Putamen (tissue), 1 donor: Measurements from ENCODE around the gene ARHGAP1.
"Not testable (repeated sequence)": the region's sequence is repeated elsewhere in the genome, so short reads cannot be mapped to it uniquely, and the experiment has no call there.

Experiments
- DNase-seq: peaks from one replicate; pipeline ENCODE4 v3.0.0-alpha.2; 2016; ENCODE audit warnings: low spot score

ARHGAP1 gene

GRCh38 chr11:46723359-46723680 lies 22.9 kb upstream of the ARHGAP1 start:
- DNase-seq = no peak

DNA sequence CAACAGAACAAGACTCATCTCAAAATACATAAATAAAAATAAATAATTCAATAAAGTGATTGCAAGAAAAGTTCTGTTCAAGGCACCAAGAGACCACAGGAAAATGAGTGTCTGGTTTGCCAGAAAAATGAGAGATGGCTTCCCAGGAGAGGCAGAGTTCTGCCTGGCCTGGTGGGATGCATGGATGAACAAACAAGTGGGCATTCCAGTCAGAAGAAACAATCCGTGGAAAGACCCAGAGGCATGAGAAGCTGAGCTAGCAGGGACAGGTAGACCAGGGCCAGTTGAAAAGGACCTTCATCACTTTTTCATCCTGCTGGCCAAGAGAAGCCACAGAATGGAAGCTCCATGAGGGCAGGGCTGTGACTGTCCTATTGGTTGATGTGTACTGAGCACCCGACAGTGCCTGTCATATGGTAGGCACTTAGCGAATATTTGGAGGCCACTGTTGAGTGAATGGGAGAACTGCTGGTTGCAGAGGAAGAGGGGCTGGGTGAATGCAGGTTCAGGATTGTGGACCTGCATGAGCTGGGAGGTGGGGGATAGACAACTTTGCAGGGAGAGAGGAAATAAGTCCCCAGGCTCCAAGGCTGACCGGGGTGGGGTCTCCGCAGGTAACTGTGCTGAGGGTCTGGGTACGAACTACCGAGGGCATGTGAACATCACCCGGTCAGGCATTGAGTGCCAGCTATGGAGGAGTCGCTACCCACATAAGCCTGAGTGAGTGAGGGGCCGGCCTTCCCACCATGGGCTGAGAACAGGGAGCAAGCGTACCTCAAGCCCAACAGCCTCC lies 22.3 kb upstream of the ARHGAP1 start:
- DNase-seq = no peak

GRCh38 chr11:46721286-46721685 lies 20.9 kb upstream of the ARHGAP1 start:
- DNase-seq = no peak

GRCh38 chr11:46719543-46720218 lies 19.3 kb upstream of the ARHGAP1 start:
- DNase-seq = no peak

- DNase-seq = no peak
Measured at GRCh38 chr11:46719048-46719542, 18.7 kb upstream of the ARHGAP1 start, which contains the start of gene F2. Gene F2, plus strand, starts transcription at chr11:46719213. Its CDS starts 23 bp downstream, at chr11:46719236.

DNA sequence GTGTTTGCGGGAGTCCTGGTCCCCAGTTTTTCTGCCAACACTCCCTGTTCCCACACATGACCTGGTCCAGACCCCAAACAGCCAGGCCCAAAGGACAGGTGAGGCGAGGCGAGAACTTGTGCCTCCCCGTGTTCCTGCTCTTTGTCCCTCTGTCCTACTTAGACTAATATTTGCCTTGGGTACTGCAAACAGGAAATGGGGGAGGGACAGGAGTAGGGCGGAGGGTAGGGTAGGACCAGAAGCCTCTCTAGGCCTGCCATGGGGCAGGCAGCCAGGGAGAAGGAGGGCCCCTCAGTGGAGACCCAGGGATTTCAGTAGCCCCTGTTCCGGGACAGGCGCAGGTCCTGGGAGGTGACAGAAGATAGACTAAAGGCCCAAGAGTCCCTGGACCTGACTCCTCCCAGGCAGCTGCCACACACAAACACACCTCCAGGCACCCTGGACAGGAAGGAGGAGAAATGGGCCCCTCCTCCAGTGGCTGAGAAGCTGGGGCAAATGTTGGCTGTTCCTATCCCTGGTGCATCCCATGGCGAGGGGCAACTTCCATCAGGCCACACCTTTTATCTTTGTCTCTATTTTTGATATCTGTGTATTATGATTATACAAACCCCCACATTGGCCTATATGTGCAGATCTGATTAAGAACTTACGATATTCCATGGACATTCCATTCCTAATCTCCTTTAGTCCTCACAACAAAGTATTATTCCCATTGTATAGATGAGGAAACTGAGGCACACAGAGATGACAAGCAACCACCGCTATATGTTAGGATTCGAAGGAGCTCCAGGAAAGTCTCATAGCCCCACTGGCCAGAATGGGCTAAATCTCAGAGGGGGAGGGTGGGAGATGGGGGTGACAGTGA lies 18.0 kb upstream of the ARHGAP1 start:
- no peak for DNase-seq

DNA sequence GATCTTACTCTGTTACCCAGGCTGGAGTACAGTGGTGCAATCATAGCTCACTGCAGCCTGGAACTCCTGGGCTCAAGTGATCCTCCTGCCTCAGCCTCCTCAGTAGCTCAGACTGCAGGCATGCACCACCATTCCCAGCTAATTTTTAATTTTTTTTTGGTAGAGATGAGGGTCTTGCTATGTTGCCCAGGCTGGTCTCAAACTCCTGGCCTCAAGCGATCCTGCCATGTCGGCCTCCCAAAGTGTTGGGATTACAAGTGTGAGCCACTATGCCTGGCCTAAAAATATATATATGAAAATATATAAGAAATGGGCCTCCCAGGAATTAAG lies 17.4 kb upstream of the ARHGAP1 start:
- not testable (repeated sequence) for DNase-seq

- no peak for DNase-seq
Measured at GRCh38 chr11:46712874-46713576, 12.6 kb upstream of the ARHGAP1 start.

GRCh38 chr11:46711303-46711702 lies 10.9 kb upstream of the ARHGAP1 start:
- DNase-seq = no peak

DNA sequence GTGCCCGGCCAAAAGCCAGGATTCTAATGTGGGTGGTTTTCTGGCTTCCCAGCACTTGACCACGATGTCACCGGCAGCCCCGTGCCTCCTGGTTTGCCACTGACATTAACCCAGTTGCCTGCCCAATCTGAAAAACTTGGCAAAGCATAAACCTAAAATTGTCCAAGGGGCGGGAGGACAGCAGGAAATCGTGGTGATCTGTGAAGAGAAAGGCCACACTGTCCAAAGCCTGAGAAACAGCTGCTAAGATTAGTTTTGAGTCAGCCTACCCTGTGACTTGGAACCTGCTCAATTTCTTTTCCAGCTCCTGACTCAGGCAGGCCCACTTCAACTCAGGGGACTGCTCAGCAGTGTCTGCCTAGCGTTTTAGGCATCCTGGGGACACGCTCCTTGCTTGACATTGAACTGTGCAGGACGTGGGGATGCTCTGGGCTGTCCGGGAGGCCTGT lies 10.4 kb upstream of the ARHGAP1 start:
- no peak for DNase-seq

DNA sequence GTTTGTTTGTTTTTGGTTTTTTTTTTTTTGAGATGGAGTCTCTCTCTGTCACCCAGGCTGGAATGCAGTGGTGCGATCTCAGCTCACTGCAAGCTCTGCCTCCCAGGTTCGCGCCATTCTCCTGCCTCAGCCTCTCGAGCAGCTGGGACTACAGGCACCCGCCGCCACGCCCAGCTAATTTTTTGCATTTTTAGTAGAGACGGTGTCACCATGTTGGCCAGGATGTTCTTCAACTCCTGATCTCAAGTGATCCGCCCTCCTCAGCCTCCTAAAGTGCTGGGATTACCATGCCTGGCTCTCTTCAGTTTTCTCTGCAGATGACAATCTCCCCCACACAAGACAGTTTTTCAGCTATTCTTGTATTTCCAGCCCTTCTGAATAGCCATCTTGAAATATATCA lies 8.9 kb upstream of the ARHGAP1 start:
- DNase-seq = not testable (repeated sequence)

GRCh38 chr11:46706886-46707285 lies 6.5 kb upstream of the ARHGAP1 start:
- no peak for DNase-seq

GRCh38 chr11:46705070-46705688 lies 4.8 kb upstream of the ARHGAP1 start:
- no peak for DNase-seq

DNA sequence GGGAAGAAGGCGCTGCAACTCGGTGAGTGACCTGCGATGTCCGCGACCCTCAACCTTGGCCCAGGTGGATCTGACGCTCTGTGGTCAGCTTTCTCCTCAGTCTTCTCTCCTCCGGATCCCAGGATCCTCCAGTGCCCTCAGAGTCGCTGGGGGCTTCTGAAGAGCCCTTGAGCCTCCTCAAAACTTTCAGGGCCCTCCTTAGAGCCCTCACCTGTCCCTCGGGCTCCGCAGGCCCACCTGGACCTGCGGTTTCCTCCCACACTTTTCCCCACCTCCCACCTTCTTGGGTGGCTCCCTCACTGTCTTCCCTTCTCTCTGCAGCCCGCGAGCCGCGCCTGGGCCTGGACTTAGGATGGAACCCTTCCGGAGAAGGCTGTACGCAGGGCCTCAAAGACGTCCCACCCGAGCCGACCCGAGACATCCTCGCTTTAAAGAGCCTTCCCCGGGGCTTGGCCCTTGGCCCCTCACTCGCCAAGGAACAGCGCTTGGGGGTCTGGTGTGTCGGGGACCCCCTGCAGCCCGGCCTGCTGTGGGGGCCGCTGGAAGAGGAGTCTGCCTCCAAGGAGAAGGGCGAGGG lies 747 bp upstream of the ARHGAP1 start:
- DNase-seq = no peak

GRCh38 chr11:46698597-46698996 lies 1.8 kb downstream of the ARHGAP1 start:
- DNase-seq = no peak

DNA sequence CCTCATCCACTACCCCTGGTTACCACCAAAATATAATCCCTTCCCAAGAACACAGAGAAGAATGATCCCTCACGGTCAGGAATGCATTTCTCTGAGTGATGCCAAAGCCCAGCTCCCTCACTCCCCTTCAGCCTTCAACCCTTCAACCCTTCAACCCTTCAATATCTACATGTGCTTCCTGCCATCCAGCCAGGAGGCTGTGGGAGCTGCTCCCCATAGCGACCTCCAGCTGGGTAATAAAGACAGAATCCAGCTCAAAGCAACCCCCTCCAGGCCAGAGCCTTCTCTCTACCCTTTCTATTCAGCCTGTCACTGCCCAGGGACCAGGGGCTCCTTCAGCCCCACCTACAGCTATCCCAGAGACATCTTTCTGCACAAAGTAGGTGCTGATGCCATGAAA lies 2.7 kb downstream of the ARHGAP1 start:
- no peak for DNase-seq

DNA sequence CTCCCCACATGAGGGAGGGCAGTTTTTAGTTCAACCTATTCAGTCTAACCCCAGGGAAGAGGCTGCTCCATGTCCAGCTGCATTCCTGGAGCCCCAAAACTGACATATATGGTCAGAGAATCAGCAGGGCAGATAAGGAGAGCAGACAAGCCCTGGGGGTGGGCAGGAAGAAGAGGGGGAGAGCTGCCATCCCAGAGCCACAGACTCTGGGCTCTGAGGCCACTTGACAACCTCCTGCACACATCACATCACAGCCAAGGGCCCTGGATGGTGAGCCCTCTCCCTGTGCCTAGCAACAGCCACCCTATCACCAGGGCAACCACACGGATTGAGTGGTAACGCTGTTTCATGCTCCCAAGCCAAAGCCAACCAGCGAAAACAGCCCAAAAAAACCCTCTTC lies 3.1 kb downstream of the ARHGAP1 start:
- peak; percentile 57 for DNase-seq

DNA sequence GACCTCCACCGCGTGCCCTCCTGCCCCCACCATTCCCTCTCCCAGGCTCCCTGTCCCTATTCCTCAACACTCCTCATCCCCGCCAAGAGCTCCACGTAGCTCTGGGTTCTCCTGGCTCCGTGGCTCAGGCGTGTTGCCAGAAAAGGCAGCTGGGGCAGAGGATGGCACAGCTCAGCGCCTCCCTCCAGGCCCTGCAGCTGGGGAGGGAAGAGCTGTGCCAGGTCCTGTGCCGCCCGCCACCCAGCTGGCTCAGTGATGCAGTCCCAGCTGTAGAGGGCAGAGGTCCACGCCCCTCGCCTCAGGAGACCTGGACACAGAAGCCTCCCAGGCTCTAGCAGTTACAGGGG lies 4.2 kb downstream of the ARHGAP1 start:
- DNase-seq = peak; percentile 96

DNA sequence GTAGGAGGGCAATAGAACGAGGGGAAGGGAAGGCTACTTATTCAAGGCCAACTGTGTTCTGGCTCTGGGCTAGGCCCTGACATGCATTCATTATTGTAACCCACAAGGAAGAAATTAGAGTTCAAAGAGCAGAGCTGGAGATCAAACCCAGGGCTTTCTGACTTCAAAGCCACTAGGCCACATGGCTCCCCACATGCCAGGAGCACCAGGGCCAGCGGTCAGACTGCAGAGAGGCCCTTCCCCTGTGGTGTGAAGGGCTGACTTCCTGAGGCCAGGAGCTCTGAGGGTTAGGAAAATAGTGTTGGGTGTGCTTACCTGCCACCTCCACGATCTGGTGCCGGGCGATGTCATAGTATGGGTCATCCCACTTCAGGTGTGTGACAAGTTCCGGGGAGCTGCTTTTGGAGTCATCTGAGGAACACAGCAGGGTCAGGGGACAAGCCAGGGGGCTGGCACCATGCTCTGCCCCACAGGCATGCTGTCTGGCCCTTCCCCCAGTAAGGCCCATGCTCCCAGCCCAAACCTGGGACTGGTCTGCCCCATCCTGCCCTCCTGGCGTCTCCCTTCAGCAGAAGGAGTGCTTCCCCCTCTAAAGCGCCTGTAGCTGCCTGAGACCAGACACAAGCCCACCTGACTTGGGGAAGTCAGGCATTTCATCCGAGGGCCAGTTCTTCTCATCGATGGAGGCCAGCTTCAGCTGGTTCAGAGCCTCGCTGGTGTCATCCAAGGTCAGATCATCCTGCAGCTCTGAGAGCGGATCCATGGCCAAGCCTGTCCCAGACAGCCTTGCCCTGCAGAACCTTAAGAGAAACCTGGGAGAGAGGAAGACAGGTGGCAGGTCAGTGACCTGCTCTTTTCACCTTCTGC lies 4.8 kb downstream of the ARHGAP1 start:
- DNase-seq = no peak

DNA sequence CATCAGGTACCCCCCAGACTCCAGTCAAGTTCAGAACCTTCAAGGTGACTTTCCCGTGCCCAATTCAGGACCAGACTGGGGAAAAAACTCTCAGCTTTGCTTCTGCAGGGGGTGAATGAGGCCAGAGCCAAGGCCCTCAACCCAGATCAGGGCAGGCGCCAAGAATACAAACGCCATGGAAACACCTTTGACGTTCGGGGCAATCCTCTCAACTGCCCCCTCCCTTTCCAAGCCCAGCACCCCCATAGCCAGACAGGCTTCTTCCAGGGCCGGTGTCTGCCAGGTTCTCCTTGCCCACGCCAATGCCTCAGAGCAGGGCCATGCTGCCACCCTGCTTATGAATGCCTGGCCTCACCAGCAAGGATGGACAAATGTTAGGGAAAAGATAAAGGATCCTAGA lies 5.8 kb downstream of the ARHGAP1 start:
- DNase-seq = no peak
